Right atrium auricular region (tissue), 2 donors: ENCODE measurements around the gene PDE3B. TPM values are rescaled to one million over a fixed set of nuclear protein-coding genes. Genes with fewer than 3 reads are reported as not detected.
"Not testable (repeated sequence)": the region's sequence is repeated elsewhere in the genome, so short reads cannot be mapped to it uniquely, and the experiment has no call there.

Source experiments
- DNase-seq: peaks from one replicate; pipeline ENCODE4 v3.0.0-alpha.2; 2019; ENCODE audit warnings: low spot score
- H3K27ac ChIP-seq, 2 donors: fragments of 200-600 bp; sonication (generic); 1 replicate in 1 of 2; 2 replicates in 1 of 2; pipeline ENCODE4 v1.5.1; 2016 to 2019
- H3K27me3 ChIP-seq, 2 donors: fragments of 200-600 bp; sonication (generic); one replicate each; pipeline versions ENCODE4 v1.5.1 to v1.6.0; 2017 to 2019
- H3K36me3 ChIP-seq: fragments of 200-600 bp; sonication (generic); one replicate; pipeline ENCODE4 v1.5.1; 2016
- H3K4me1 ChIP-seq, 2 donors: fragments of 200-600 bp; sonication (generic); one replicate each; pipeline versions ENCODE4 v1.5.1 to v1.6.0; 2017 to 2019
- H3K4me3 ChIP-seq, 2 donors: fragments of 200-600 bp; sonication (generic); 1 replicate in 1 of 2; 2 replicates in 1 of 2; pipeline ENCODE4 v1.5.1; 2017 to 2019; ENCODE audit warnings: mild to moderate bottlenecking in 1 of 2, moderate library complexity in 1 of 2
- H3K9me3 ChIP-seq, 2 donors: fragments of 200-600 bp; sonication (generic); one replicate each; pipeline ENCODE4 v1.5.1; 2019
- CTCF ChIP-seq, 2 donors: fragments of 200-600 bp; sonication (generic); IDR thresholded peaks; one replicate each; pipeline ENCODE4 v1.5.1; 2019; ENCODE audit warnings: antibody characterized with exemption in 2 of 2
- total RNA-seq, 2 donors: library from RNA; depleted of rRNA; stranded (reverse); fragments of >200 nt; gene quantifications; one replicate each; pipeline ENCODE4 v1.1.0, GENCODE V29; 2016

The PDE3B gene
- total RNA-seq = 10 to 100 TPM; 13.9 to 15.3 TPM

GRCh38 chr11:14643697-14644225 is at the start of gene PDE3B:
Gene PDE3B (plus strand): TSS chr11:14643804. CDS start chr11:14644076, 272 bp downstream.
- Histone ChIP-seq H3K9me3 (no peaks in the 10 kb centered on the region), H3K4me3 (peak within 1 kb of the TSS; percentile 87 to 96), H3K4me1 (peaks cover 0 to 7% of the 10 kb centered on the region in 2 donors), H3K36me3 (no peaks in the 10 kb centered on the region), H3K27me3 (no peaks in the 10 kb centered on the region), H3K27ac (peak within 1 kb of the TSS; percentile 91 to 93)
- DNase-seq = peak; percentile 77
- peak in 1 of 2 donors; percentile 39 for TF ChIP-seq CTCF (IDR thresholded peaks at IDR 0.05)

- not testable (repeated sequence) for H3K36me3 ChIP-seq, DNase-seq, H3K4me3 ChIP-seq
Observed at GRCh38 chr11:14595261-14595660, 48.3 kb upstream of the PDE3B start.

GRCh38 chr11:14607713-14608112 is 35.9 kb upstream of the PDE3B start:
- Histone ChIP-seq H3K36me3 (no peaks in the 10 kb centered on the region), H3K27me3 (no peaks in the 10 kb centered on the region), H3K27ac (no peak overlapping the region), H3K4me1 (no peaks in the 10 kb centered on the region), H3K9me3 (peaks cover 0 to 9% of the 10 kb centered on the region in 2 donors), H3K4me3 (no peak overlapping the region)
- TF ChIP-seq CTCF (IDR thresholded peaks at IDR 0.05) = no peak
- no peak for DNase-seq

More at GRCh38 chr11:14595261-14595660, 48.3 kb upstream of the PDE3B start:
- H3K9me3 ChIP-seq, H3K27ac ChIP-seq, H3K4me1 ChIP-seq, H3K27me3 ChIP-seq: not testable (repeated sequence)

- no peaks in the 10 kb centered on the region for H3K36me3 ChIP-seq
- no peak overlapping the region for H3K4me3 ChIP-seq
- no peak for DNase-seq
- H3K27ac ChIP-seq = no peak overlapping the region
- no peaks in the 10 kb centered on the region for H3K4me1 ChIP-seq
- H3K27me3 ChIP-seq = no peaks in the 10 kb centered on the region
- H3K9me3 ChIP-seq = peaks cover 0 to 9% of the 10 kb centered on the region in 2 donors
- no peak for TF ChIP-seq CTCF (IDR thresholded peaks at IDR 0.05)
Observed at GRCh38 chr11:14609902-14610301, 33.7 kb upstream of the PDE3B start.

GRCh38 chr11:14611939-14612338 is 31.7 kb upstream of the PDE3B start:
- no peak for DNase-seq
- Histone ChIP-seq H3K4me3 (no peak overlapping the region), H3K27ac (no peak overlapping the region), H3K36me3 (no peaks in the 10 kb centered on the region), H3K4me1 (no peaks in the 10 kb centered on the region), H3K27me3 (no peaks in the 10 kb centered on the region), H3K9me3 (no peaks in the 10 kb centered on the region)
- TF ChIP-seq CTCF (IDR thresholded peaks at IDR 0.05) = no peak

GRCh38 chr11:14612694-14613093 is 30.9 kb upstream of the PDE3B start:
- no peaks in the 10 kb centered on the region for H3K27me3 ChIP-seq
- H3K4me3 ChIP-seq = no peak overlapping the region
- no peaks in the 10 kb centered on the region for H3K4me1 ChIP-seq
- DNase-seq = no peak
- H3K27ac ChIP-seq = no peak overlapping the region
- H3K9me3 ChIP-seq = no peaks in the 10 kb centered on the region
- no peak for TF ChIP-seq CTCF (IDR thresholded peaks at IDR 0.05)
- H3K36me3 ChIP-seq = no peaks in the 10 kb centered on the region
